HepG2 (cell line): ENCODE measurements around the gene B4GALT2. TPM values are rescaled to one million over a fixed set of nuclear protein-coding genes. Genes with fewer than 3 reads are reported as not detected.

Experiments
- CCDC6 ChIP-seq: sonication (generic); formaldehyde crosslinking; IDR thresholded peaks from 2 replicates; pipeline ENCODE4 v1.8.1; 2022; ENCODE audit warnings: mild to moderate bottlenecking, missing genetic modification reagents, moderate library complexity
- DMAP1 ChIP-seq: IDR thresholded peaks from 2 replicates; pipeline ENCODE4 v1.6.1; 2016
- ETV5 ChIP-seq: IDR thresholded peaks from 2 replicates; pipeline ENCODE4 v1.6.1; 2018; ENCODE audit warnings: missing biosample characterization, missing genetic modification reagents, inconsistent platforms, borderline replicate concordance
- FOXA3 ChIP-seq: IDR thresholded peaks from 2 replicates; pipeline ENCODE4 v1.6.1; 2016; ENCODE audit warnings: missing genetic modification reagents, missing compliant biosample characterization
- GTF2F1 ChIP-seq: fragments of 150-350 bp; IDR thresholded peaks from 2 replicates; pipeline ENCODE4 v1.6.1; 2014; ENCODE audit warnings: low read length
- MTF2 ChIP-seq: sonication (generic); formaldehyde crosslinking; IDR thresholded peaks from 2 replicates; pipeline ENCODE4 v1.5.0; 2020; ENCODE audit warnings: missing genetic modification reagents, borderline replicate concordance
- NCOA2 ChIP-seq: sonication (generic); formaldehyde crosslinking; IDR thresholded peaks from 2 replicates; pipeline ENCODE4 v1.8.0; 2022; ENCODE audit warnings: inconsistent platforms
- NFIC ChIP-seq: IDR thresholded peaks from 2 replicates; pipeline ENCODE4 v1.6.1; 2012; ENCODE audit warnings: mild to moderate bottlenecking, low read length, inconsistent platforms
- RBFOX2 ChIP-seq: fragments of 200-400 bp; formaldehyde crosslinking; IDR thresholded peaks from 2 replicates; pipeline ENCODE4 v1.6.1; 2017; ENCODE audit warnings: low read depth, mild to moderate bottlenecking, low read length
- SALL1 ChIP-seq: sonication (generic); formaldehyde crosslinking; IDR thresholded peaks from 2 replicates; pipeline ENCODE4 v1.8.0; 2022; ENCODE audit warnings: mild to moderate bottlenecking, missing genetic modification reagents
- SIN3A ChIP-seq: IDR thresholded peaks from 2 replicates; pipeline ENCODE4 v1.6.1; 2011; ENCODE audit warnings: low read depth, mild to moderate bottlenecking, control low read depth, low read length, borderline replicate concordance
- SRSF4 ChIP-seq: fragments of 200-400 bp; formaldehyde crosslinking; IDR thresholded peaks from one replicate; pipeline ENCODE4 v1.6.1; 2018; ENCODE audit warnings: mild to moderate bottlenecking, low read depth, low read length, moderate library complexity; ENCODE audit not compliant: poor library complexity, severe bottlenecking
- SRSF9 ChIP-seq: fragments of 200-400 bp; formaldehyde crosslinking; IDR thresholded peaks from 2 replicates; pipeline ENCODE4 v1.6.1; 2018; ENCODE audit warnings: borderline replicate concordance, mild to moderate bottlenecking, low read depth, low read length; ENCODE audit not compliant: insufficient read depth, poor library complexity, severe bottlenecking
- THAP11 ChIP-seq: IDR thresholded peaks from 2 replicates; pipeline ENCODE4 v1.6.1; 2016; ENCODE audit warnings: missing biosample characterization, missing genetic modification reagents
- ZFP37 ChIP-seq: sonication (generic); formaldehyde crosslinking; IDR thresholded peaks from 2 replicates; pipeline ENCODE4 v1.4.0; 2020; ENCODE audit warnings: missing genetic modification reagents, borderline replicate concordance
- ZFY ChIP-seq: sonication (generic); formaldehyde crosslinking; IDR thresholded peaks from 2 replicates; pipeline ENCODE4 v1.4.0; 2020; ENCODE audit warnings: missing genetic modification reagents
- ZNF180 ChIP-seq: sonication (generic); formaldehyde crosslinking; IDR thresholded peaks from 2 replicates; pipeline ENCODE4 v1.4.0; 2020; ENCODE audit warnings: low read depth, missing genetic modification reagents, borderline replicate concordance
- ZNF713 ChIP-seq: sonication (generic); formaldehyde crosslinking; IDR thresholded peaks from 2 replicates; pipeline ENCODE4 v1.4.0; 2020; ENCODE audit warnings: mild to moderate bottlenecking, missing genetic modification reagents
- ZNF776 ChIP-seq: sonication (generic); formaldehyde crosslinking; IDR thresholded peaks from 2 replicates; pipeline ENCODE4 v1.4.0; 2020; ENCODE audit warnings: mild to moderate bottlenecking, missing genetic modification reagents
- ZNF788 ChIP-seq: sonication (generic); formaldehyde crosslinking; IDR thresholded peaks from 2 replicates; pipeline ENCODE4 v1.5.0; 2020; ENCODE audit warnings: mild to moderate bottlenecking, missing genetic modification reagents, borderline replicate concordance
- polyA plus RNA-seq, 8 experiments: library from polyadenylated mRNA; depleted of rRNA in 3 of 8; stranded (reverse) in 7 of 8; unstranded in 1 of 8; fragments of >200 nt; fragmentation: Illumina TruSeq in 4 of 8; extraction: Trizol in 4 of 8; gene quantifications; 2 replicates each; pipeline versions ENCODE4 v1.2.1 to v1.2.3, GENCODE V29; 2011 to 2016; ENCODE audit warnings: low read depth in 4 of 8, missing spikeins in 1 of 8, mixed read lengths in 1 of 8; ENCODE audit not compliant: insufficient read depth in 1 of 8
- total RNA-seq, 5 experiments: library from RNA; depleted of rRNA; stranded (reverse); fragments of >200 nt; fragmentation: Illumina TruSeq; extraction: Trizol; gene quantifications; 2 replicates each; pipeline ENCODE4 v1.2.3, GENCODE V29; 2016; ENCODE audit warnings: low read depth in 1 of 5
- TF ChIP-seq, protein P1 (sequence below): IDR thresholded peaks from 2 replicates; pipeline ENCODE4 v1.6.1; 2018; ENCODE audit warnings: missing genetic modification reagents
- TF ChIP-seq, protein P2 (sequence below): IDR thresholded peaks from 2 replicates; pipeline ENCODE4 v1.6.1; 2016
- TF ChIP-seq, protein P3 (sequence below): sonication (generic); formaldehyde crosslinking; conservative IDR thresholded peaks from 2 replicates; pipeline ENCODE4 v1.4.0; 2020; ENCODE audit warnings: mild to moderate bottlenecking, missing genetic modification reagents, moderate library complexity
- TF ChIP-seq, protein P4 (sequence below): sonication (generic); formaldehyde crosslinking; IDR thresholded peaks from 2 replicates; pipeline ENCODE4 v1.5.1; 2020; ENCODE audit warnings: mild to moderate bottlenecking, missing genetic modification reagents, moderate library complexity

The B4GALT2 gene
- total and polyA plus RNA-seq, 2 of the 13 experiments (the other 11 are each of a cell fraction or from before 2014, with no cell fraction given): 41.9 to 78.0 TPM

DNA sequence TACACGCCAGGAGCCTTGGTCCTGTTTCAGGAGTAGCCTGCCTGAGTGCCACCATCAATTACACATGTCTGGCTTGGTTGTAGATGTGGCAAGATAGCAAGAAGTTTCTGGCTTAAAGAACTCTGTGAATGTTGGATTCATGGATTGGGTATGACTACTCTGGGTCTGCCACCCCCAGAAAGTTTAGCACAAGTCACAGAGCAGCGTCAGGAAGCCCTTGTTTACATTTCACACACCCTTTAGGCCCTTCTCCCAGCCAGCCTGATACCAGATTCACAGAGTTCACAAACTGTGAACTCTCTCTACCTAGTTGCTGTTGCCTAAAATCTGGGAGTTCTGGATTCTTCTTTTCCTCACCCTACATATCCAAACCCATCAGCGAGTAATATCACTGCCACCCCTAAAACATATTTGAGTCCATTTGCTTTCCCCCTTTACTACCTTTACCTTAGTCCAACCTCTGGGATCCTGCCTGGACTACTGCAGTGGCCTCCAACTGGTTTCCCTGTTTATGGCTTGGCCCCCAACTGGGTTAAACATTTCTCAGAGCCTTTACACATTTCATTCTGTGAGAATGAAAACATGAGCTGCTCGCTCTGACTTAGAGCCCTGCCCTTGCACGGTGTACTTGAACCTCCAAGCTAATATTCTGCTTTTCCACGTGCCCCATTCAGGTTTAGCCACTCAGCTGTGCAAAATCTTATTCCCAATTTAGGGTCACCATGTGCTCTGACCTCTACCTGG is 8.3 kb downstream of the B4GALT2 start (continued):
- TF ChIP-seq, protein P1, sequence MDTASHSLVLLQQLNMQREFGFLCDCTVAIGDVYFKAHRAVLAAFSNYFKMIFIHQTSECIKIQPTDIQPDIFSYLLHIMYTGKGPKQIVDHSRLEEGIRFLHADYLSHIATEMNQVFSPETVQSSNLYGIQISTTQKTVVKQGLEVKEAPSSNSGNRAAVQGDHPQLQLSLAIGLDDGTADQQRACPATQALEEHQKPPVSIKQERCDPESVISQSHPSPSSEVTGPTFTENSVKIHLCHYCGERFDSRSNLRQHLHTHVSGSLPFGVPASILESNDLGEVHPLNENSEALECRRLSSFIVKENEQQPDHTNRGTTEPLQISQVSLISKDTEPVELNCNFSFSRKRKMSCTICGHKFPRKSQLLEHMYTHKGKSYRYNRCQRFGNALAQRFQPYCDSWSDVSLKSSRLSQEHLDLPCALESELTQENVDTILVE (CRISPR knock-in tag): no peak
- TF ChIP-seq SIN3A (0 out of 2 replicates have a peak, but pooled peaks have one; percentile 28), ZNF713 (CRISPR knock-in tag) (0 out of 2 replicates have a peak, but pooled peaks have one; percentile 25), ZFY (CRISPR knock-in tag) (0 out of 2 replicates have a peak, but pooled peaks have one; percentile 24), THAP11 (CRISPR knock-in tag) (peak; percentile 20; the same call in 1 of the 2 replicates), CCDC6 (CRISPR knock-in tag) (no peak), NFIC (0 out of 2 replicates have a peak, but pooled peaks have one; percentile 20), DMAP1 (no peak), SRSF4 (no peak), MTF2 (CRISPR knock-in tag) (no peak), SALL1 (CRISPR knock-in tag) (peak; percentile 40; the same call in 1 of the 2 replicates), SRSF9 (no peak), FOXA3 (CRISPR knock-in tag) (peak; percentile 98), ETV5 (CRISPR knock-in tag) (peak; percentile 53; the same call in 1 of the 2 replicates), ZNF788 (CRISPR knock-in tag) (peak; percentile 41; the same call in 1 of the 2 replicates), NCOA2 (CRISPR knock-in tag) (peak; percentile 24; the same call in 1 of the 2 replicates), GTF2F1 (no peak), ZNF776 (no peak), ZFP37 (CRISPR knock-in tag) (peak; percentile 53; the same call in 1 of the 2 replicates), ZNF180 (CRISPR knock-in tag) (no peak), RBFOX2 (0 out of 2 replicates have a peak, but pooled peaks have one; percentile 43)
- TF ChIP-seq, protein P2, sequence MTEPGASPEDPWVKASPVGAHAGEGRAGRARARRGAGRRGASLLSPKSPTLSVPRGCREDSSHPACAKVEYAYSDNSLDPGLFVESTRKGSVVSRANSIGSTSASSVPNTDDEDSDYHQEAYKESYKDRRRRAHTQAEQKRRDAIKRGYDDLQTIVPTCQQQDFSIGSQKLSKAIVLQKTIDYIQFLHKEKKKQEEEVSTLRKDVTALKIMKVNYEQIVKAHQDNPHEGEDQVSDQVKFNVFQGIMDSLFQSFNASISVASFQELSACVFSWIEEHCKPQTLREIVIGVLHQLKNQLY (CRISPR knock-in tag): no peak
- TF ChIP-seq, protein P3, sequence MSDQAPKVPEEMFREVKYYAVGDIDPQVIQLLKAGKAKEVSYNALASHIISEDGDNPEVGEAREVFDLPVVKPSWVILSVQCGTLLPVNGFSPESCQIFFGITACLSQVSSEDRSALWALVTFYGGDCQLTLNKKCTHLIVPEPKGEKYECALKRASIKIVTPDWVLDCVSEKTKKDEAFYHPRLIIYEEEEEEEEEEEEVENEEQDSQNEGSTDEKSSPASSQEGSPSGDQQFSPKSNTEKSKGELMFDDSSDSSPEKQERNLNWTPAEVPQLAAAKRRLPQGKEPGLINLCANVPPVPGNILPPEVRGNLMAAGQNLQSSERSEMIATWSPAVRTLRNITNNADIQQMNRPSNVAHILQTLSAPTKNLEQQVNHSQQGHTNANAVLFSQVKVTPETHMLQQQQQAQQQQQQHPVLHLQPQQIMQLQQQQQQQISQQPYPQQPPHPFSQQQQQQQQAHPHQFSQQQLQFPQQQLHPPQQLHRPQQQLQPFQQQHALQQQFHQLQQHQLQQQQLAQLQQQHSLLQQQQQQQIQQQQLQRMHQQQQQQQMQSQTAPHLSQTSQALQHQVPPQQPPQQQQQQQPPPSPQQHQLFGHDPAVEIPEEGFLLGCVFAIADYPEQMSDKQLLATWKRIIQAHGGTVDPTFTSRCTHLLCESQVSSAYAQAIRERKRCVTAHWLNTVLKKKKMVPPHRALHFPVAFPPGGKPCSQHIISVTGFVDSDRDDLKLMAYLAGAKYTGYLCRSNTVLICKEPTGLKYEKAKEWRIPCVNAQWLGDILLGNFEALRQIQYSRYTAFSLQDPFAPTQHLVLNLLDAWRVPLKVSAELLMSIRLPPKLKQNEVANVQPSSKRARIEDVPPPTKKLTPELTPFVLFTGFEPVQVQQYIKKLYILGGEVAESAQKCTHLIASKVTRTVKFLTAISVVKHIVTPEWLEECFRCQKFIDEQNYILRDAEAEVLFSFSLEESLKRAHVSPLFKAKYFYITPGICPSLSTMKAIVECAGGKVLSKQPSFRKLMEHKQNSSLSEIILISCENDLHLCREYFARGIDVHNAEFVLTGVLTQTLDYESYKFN: peak; percentile 84
- TF ChIP-seq, protein P4, sequence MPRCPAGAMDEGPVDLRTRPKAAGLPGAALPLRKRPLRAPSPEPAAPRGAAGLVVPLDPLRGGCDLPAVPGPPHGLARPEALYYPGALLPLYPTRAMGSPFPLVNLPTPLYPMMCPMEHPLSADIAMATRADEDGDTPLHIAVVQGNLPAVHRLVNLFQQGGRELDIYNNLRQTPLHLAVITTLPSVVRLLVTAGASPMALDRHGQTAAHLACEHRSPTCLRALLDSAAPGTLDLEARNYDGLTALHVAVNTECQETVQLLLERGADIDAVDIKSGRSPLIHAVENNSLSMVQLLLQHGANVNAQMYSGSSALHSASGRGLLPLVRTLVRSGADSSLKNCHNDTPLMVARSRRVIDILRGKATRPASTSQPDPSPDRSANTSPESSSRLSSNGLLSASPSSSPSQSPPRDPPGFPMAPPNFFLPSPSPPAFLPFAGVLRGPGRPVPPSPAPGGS: 0 out of 2 replicates have a peak, but pooled peaks have one; percentile 35
